DOHH2 (cell line): ENCODE data around the gene L3MBTL3.

Source experiments
- H3F3A ChIP-seq: fragments of 200-600 bp; sonication (generic), shearing (Covaris generic); 2 replicates; pipeline ENCODE4 v1.6.0; 2016; ENCODE audit warnings: antibody characterized with exemption, mild to moderate bottlenecking; ENCODE audit not compliant: control insufficient read depth, insufficient read depth
- H3K27ac ChIP-seq: fragments of 200-600 bp; sonication (generic); 2 replicates; pipeline ENCODE4 v1.5.1; 2014; ENCODE audit warnings: low read depth, mild to moderate bottlenecking, low read length, moderate library complexity
- H3K27me3 ChIP-seq: fragments of 200-600 bp; sonication (generic); 2 replicates; pipeline ENCODE4 v1.6.1; 2014; ENCODE audit warnings: mild to moderate bottlenecking, low read length, mixed read lengths; ENCODE audit not compliant: control insufficient read depth
- H3K36me3 ChIP-seq: fragments of 200-600 bp; sonication (generic); 2 replicates; pipeline ENCODE4 v1.6.1; 2014; ENCODE audit warnings: mild to moderate bottlenecking, low read length, moderate library complexity, mixed read lengths; ENCODE audit not compliant: control insufficient read depth
- H3K4me1 ChIP-seq: fragments of 200-600 bp; sonication (generic); 2 replicates; pipeline ENCODE4 v1.6.1; 2014; ENCODE audit warnings: mild to moderate bottlenecking, low read length, mixed read lengths; ENCODE audit not compliant: control insufficient read depth
- H3K4me2 ChIP-seq: fragments of 200-600 bp; sonication (generic); 2 replicates; pipeline ENCODE4 v1.6.0; 2014; ENCODE audit warnings: mild to moderate bottlenecking, low read length, moderate library complexity
- H3K4me3 ChIP-seq: fragments of 200-600 bp; sonication (generic); 2 replicates; pipeline ENCODE4 v1.5.1; 2014; ENCODE audit warnings: mild to moderate bottlenecking, low read length, mixed read lengths
- H3K79me2 ChIP-seq: fragments of 200-600 bp; sonication (generic); 2 replicates; pipeline ENCODE4 v1.6.1; 2014; ENCODE audit warnings: mild to moderate bottlenecking, low read length, mixed read lengths; ENCODE audit not compliant: control insufficient read depth
- H3K9me2 ChIP-seq: fragments of 200-600 bp; sonication (generic); replicated peaks from 2 replicates; pipeline ENCODE4 v1.6.1; 2014; ENCODE audit warnings: mild to moderate bottlenecking, low read length, mixed read lengths; ENCODE audit not compliant: control insufficient read depth
- H3K9me3 ChIP-seq: fragments of 200-600 bp; sonication (generic); 2 replicates; pipeline ENCODE4 v1.6.1; 2014; ENCODE audit warnings: antibody characterized with exemption, low read length, mixed read lengths; ENCODE audit not compliant: control insufficient read depth, insufficient read depth
- H4K20me1 ChIP-seq: fragments of 200-600 bp; sonication (generic); 2 replicates; pipeline ENCODE4 v1.6.0; 2014; ENCODE audit warnings: low read depth, mild to moderate bottlenecking, antibody characterized with exemption, low read length, moderate library complexity; ENCODE audit not compliant: control insufficient read depth, insufficient read depth
- EZH2phosphoT487 ChIP-seq: fragments of 200-600 bp; sonication (generic); IDR thresholded peaks from 2 replicates; pipeline ENCODE4 v1.6.1; 2017; ENCODE audit warnings: borderline replicate concordance, mild to moderate bottlenecking, antibody characterized with exemption, low read length, moderate library complexity, mixed read lengths
- TF ChIP-seq, protein P1 (sequence below): fragments of 200-600 bp; sonication (generic); IDR thresholded peaks from one replicate; pipeline ENCODE4 v1.5.1; 2014; ENCODE audit warnings: antibody characterized with exemption, mild to moderate bottlenecking, low read depth, low read length; ENCODE audit not compliant: poor library complexity, severe bottlenecking

Gene L3MBTL3

DNA sequence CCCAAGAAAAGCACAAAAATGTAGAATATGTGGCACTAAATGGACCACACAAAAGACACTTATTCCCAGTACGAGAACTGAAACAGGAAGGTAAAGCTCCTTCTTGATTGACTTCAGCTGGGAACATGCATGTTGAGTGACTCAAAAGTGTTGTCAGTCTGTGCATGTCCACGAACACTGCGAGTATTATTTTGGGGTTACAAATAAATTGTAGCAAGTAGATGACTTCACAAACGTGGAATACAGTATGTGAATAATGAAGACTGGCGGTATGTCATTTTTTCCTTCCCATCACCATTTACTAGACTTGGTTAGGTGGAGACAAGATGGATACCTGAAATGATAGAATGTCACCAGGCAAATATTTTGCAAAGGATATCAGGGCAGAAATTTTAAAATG, 45.4 kb downstream of the L3MBTL3 start:
- Histone ChIP-seq H3K36me3 (no peaks in the 10 kb centered on the region; the same call in 1 of the 2 replicates), H3K9me2 (no peaks in the 10 kb centered on the region), H3K4me1 (no peaks in the 10 kb centered on the region), H3K27ac (no peak overlapping the region), H3K9me3 (no peaks in the 10 kb centered on the region), H3K4me2 (no peak overlapping the region), H3K27me3 (no peaks in the 10 kb centered on the region), H4K20me1 (no peaks in the 10 kb centered on the region), H3K4me3 (no peak overlapping the region), H3F3A (no peaks in the 10 kb centered on the region), H3K79me2 (no peaks in the 10 kb centered on the region)
- TF ChIP-seq, protein P1, sequence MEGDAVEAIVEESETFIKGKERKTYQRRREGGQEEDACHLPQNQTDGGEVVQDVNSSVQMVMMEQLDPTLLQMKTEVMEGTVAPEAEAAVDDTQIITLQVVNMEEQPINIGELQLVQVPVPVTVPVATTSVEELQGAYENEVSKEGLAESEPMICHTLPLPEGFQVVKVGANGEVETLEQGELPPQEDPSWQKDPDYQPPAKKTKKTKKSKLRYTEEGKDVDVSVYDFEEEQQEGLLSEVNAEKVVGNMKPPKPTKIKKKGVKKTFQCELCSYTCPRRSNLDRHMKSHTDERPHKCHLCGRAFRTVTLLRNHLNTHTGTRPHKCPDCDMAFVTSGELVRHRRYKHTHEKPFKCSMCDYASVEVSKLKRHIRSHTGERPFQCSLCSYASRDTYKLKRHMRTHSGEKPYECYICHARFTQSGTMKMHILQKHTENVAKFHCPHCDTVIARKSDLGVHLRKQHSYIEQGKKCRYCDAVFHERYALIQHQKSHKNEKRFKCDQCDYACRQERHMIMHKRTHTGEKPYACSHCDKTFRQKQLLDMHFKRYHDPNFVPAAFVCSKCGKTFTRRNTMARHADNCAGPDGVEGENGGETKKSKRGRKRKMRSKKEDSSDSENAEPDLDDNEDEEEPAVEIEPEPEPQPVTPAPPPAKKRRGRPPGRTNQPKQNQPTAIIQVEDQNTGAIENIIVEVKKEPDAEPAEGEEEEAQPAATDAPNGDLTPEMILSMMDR: no peak
- TF ChIP-seq EZH2phosphoT487: no peak

DNA sequence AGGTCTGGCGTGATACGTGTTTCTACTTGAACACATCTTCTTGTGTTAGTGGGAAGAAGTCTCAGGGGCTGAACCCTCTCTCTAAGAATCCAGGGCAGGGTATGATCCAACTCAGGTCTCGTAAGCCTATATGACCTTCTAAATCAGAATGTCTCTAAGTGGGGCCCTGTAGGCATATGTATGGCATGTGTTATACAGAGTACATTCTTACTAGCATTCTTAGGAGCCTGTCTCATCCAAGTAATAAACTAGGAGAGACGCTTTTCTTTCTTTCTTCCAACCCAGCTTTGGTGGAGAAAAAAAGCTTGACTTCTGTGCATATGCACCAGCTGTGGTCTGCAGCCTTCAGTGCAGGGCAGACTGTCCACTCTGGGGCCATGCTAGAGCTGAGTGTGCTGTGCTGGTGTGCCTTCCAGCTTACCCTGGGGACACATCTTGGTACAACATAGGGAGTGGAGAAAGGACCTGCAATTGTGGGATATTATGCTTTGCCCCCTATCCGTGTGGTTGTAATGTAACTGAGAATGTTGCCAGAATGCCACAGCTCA, 47.3 kb downstream of the L3MBTL3 start:
- Histone ChIP-seq H3K27ac (no peak overlapping the region), H3K9me3 (no peaks in the 10 kb centered on the region), H3K27me3 (no peaks in the 10 kb centered on the region), H3K4me3 (no peak overlapping the region), H3F3A (no peaks in the 10 kb centered on the region), H3K4me1 (no peaks in the 10 kb centered on the region), H3K79me2 (no peaks in the 10 kb centered on the region), H3K9me2 (no peaks in the 10 kb centered on the region), H3K4me2 (no peak overlapping the region), H3K36me3 (peaks cover 2% of the 10 kb centered on the region; the same call in 1 of the 2 replicates), H4K20me1 (no peaks in the 10 kb centered on the region)
- TF ChIP-seq EZH2phosphoT487: no peak
- TF ChIP-seq, protein P1: no peak

DNA sequence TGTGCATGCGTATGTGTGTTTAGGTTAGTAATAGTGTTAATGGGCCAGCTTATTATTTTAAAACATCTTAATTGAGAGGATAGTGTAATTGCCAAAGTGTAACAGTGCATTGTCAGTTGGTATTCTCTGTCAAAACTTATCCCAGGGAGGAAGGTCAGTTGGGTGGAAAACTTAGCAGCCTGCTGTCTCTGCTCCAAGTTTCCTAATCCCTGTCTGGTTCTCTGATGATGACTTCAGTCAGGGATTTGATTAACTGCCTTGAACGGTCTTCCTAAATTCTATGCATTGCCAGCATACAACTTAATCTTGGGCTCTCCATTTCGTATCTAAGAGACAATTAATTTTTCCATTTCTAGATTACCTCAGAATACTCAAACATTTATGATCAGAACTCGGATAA, 51.1 kb downstream of the L3MBTL3 start:
- TF ChIP-seq, protein P1: no peak
- no peak for TF ChIP-seq EZH2phosphoT487
- H3K27ac ChIP-seq: no peak overlapping the region
- no peaks in the 10 kb centered on the region for H4K20me1 ChIP-seq
- no peaks in the 10 kb centered on the region for H3K4me1 ChIP-seq
- H3K9me2 ChIP-seq: no peaks in the 10 kb centered on the region
- H3K4me3 ChIP-seq: no peak overlapping the region
- no peak overlapping the region for H3K4me2 ChIP-seq
- H3F3A ChIP-seq: no peaks in the 10 kb centered on the region
- no peaks in the 10 kb centered on the region for H3K79me2 ChIP-seq
- 0 out of 2 replicates have a peak, but pooled peaks cover 2% of the 10 kb centered on the region for H3K36me3 ChIP-seq
- H3K27me3 ChIP-seq: no peaks in the 10 kb centered on the region
- H3K9me3 ChIP-seq: no peaks in the 10 kb centered on the region
